ENCODE results near the gene SASH1.

The SASH1 gene

GRCh38 chr6:148596891-148597455 lies 254.3 kb downstream of the SASH1 start:
- DNase-seq: no peak

GRCh38 chr6:148598724-148599123 lies 256.1 kb downstream of the SASH1 start:
- no peak for DNase-seq

GRCh38 chr6:148599967-148600426 lies 257.4 kb downstream of the SASH1 start:
- no peak for DNase-seq

Measured in activated T-cell treated with anti-CD3 and anti-CD28 coated beads, Interleukin-2, amount 50 U/mL, for 48 hours (primary cell).